ENCODE measurements around the gene SPINK8. TPM values are rescaled to one million over a fixed set of nuclear protein-coding genes. Genes with fewer than 3 reads are reported as not detected.
"Not testable (repeated sequence)": the region's sequence is repeated elsewhere in the genome, so short reads cannot be mapped to it uniquely, and the experiment has no call there.

Gene SPINK8
- total RNA-seq = not detected in 2 replicates
- long read RNA-seq = 0 reads

DNA sequence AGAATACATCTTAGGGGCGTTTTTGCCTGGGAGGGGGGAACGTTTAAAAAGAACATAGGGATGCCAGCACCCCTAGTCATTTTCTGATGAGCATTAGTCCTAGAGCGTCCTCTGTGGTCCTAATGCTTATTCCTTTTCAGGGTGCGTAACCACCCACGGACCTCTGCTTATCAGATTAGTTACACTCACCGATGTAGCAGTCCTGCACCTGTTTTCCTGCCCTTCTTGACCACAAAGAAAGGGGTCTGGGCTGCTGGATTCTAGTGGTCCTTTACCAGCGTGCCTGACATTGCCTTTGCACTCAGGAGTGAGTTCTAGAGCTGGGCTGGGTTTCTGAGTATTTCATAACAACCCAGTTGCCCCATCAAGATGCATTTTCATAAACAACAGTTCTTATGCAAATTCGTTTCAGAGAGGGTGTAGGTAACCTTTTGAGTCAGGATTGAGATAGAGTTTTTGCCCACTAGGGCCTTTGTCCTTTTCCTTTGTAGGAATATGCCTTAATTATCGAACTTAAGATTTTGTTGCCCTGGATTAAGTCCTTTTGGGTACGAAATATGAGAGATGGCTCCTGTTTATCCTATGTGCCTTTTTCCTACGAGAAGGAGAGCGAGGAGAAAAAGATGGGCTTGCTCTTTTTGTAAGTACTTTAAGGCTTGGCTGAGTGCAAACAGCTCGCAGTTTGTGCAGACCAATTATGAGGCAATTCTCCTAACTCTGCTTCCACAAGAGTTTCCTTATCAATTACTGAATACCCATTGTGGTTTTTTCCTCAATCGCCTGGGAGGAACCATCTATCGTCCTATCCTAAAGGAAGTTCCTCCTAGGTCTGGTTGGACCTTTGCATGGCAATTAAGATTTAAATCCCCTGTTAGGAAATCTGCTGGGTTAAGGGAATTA, at the start of gene SPINK8:
TSS of gene SPINK8 (minus strand) at position 316 of the 900 bp plus-strand sequence. CDS start 5,320 bp downstream, outside the sequence.
- H3K36me3 Mint-ChIP-seq (ENCODE audit: insufficient read depth); H3K4me3 Mint-ChIP-seq (ENCODE audit: low read depth); H3K27ac Mint-ChIP-seq; H3K27me3 Mint-ChIP-seq; H3K4me1 Mint-ChIP-seq (ENCODE audit: low read depth); DNase-seq (ENCODE audit: low spot score, unreplicated experiment); H3K9me3 Mint-ChIP-seq (ENCODE audit: low read depth): not testable (repeated sequence)

GRCh38 chr3:48372862-48373435, 39.5 kb upstream of the SPINK8 start:
- Mint-ChIP-seq H3K27ac (no peak overlapping the region), H3K4me1 (ENCODE audit: low read depth) (peaks cover 17% of the 10 kb centered on the region), H3K27me3 (peaks cover 6% of the 10 kb centered on the region), H3K9me3 (ENCODE audit: low read depth) (no peaks in the 10 kb centered on the region), H3K4me3 (ENCODE audit: low read depth) (no peak overlapping the region), H3K36me3 (ENCODE audit: insufficient read depth) (no peaks in the 10 kb centered on the region)
- no peak for TF ChIP-seq CTCF (IDR thresholded peaks at IDR 0.05; ENCODE audit: unreplicated experiment)
- DNase-seq (ENCODE audit: low spot score, unreplicated experiment) = no peak

GRCh38 chr3:48372377-48372770, 38.9 kb upstream of the SPINK8 start:
- Mint-ChIP-seq H3K4me3 (ENCODE audit: low read depth) (no peak overlapping the region), H3K27me3 (peaks cover 6% of the 10 kb centered on the region), H3K27ac (no peak overlapping the region), H3K36me3 (ENCODE audit: insufficient read depth) (no peaks in the 10 kb centered on the region), H3K9me3 (ENCODE audit: low read depth) (no peaks in the 10 kb centered on the region), H3K4me1 (ENCODE audit: low read depth) (peaks cover 17% of the 10 kb centered on the region)
- TF ChIP-seq CTCF (IDR thresholded peaks at IDR 0.05; ENCODE audit: unreplicated experiment) = no peak
- no peak for DNase-seq (ENCODE audit: low spot score, unreplicated experiment)

DNA sequence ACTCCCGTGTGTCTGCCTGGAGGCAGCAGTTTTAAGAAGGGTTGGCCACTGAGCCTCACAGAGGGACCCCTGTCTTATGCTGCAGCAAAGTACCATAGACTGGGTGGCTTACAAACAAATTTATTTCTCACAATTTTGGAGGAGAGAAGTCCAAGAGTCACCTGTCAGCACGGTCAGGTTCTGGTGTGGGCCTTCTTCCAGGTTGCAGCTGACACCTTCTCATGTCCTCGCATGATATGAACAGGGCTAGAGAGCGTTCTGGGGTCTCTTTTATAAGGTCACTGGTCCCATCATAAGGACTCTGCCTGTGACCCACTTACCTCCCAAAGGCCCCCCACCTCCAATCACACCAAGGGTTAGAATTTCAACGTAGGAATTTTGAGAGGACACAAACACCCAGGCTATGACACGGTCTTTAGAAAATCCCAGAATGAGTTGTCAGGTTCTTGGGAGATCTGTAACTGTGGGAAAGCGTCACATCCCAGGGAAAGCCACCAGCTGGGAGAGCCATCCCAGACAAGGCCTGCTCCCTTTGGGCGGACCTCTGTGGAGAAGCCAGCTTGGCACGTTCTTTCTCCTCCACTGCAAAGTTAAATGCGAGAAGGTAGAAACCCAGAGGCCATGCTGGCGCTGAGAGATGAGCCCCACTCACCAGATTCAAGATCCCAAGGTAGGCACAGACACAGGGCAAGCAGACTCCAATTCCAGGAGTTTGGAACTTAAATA, 38.4 kb upstream of the SPINK8 start, which contains the start of gene FBXW12:
TSS of gene FBXW12 (plus strand) at position 569 of the 726 bp plus-strand sequence. CDS start 549 bp downstream, outside the sequence.
- H3K4me3 Mint-ChIP-seq (ENCODE audit: low read depth) = no peak within 1 kb of the TSS
- H3K27me3 Mint-ChIP-seq = peaks cover 6% of the 10 kb centered on the region
- no peak within 1 kb of the TSS for H3K27ac Mint-ChIP-seq
- H3K4me1 Mint-ChIP-seq (ENCODE audit: low read depth) = peaks cover 17% of the 10 kb centered on the region
- H3K36me3 Mint-ChIP-seq (ENCODE audit: insufficient read depth) = no peaks in the 10 kb centered on the region
- no peak for TF ChIP-seq CTCF (IDR thresholded peaks at IDR 0.05; ENCODE audit: unreplicated experiment)
- DNase-seq (ENCODE audit: low spot score, unreplicated experiment) = no peak
- no peaks in the 10 kb centered on the region for H3K9me3 Mint-ChIP-seq (ENCODE audit: low read depth)

- no peak for TF ChIP-seq CTCF (IDR thresholded peaks at IDR 0.05; ENCODE audit: unreplicated experiment)
- no peak overlapping the region for H3K27ac Mint-ChIP-seq
- peaks cover 6% of the 10 kb centered on the region for H3K27me3 Mint-ChIP-seq
- H3K4me3 Mint-ChIP-seq (ENCODE audit: low read depth) = no peak overlapping the region
- no peak for DNase-seq (ENCODE audit: low spot score, unreplicated experiment)
- peaks cover 17% of the 10 kb centered on the region for H3K4me1 Mint-ChIP-seq (ENCODE audit: low read depth)
- H3K36me3 Mint-ChIP-seq (ENCODE audit: insufficient read depth) = no peaks in the 10 kb centered on the region
- no peaks in the 10 kb centered on the region for H3K9me3 Mint-ChIP-seq (ENCODE audit: low read depth)
Measured at GRCh38 chr3:48370333-48370713, 36.9 kb upstream of the SPINK8 start.

All from progenitor cell of endocrine pancreas (in vitro differentiated cells).